ENCODE data around the gene KCNH8.
A peak's percentile ranks its signal among the peaks of the same experiment; 100 is the strongest.

Gene KCNH8

DNA sequence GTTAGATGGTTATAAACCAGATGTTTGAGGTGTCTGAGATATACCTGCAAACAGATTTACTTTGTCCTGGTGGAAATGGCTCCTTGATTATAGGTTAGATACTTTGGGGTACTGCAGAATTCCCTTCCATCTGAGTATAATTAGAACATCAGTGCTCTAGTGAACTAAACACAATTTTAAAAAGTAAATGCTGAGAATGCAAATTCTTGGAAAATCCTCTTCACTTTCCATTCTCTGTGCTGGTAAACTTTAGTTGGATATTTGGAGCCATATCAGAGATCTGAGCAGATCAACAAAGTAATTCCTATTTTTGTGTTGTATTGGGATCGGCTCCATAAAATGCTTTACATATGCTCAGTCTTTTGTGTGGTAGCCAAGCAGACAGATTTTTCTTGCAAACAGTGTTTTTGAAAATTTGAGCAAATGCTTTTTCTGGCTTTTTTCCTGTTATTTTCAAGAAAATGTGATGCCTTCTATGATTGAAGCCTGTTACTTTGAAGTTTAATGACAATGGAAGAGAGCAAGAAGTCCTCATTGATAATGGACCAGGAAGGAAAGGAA is 37.9 kb upstream of the KCNH8 start:
- TF ChIP-seq, protein P1, sequence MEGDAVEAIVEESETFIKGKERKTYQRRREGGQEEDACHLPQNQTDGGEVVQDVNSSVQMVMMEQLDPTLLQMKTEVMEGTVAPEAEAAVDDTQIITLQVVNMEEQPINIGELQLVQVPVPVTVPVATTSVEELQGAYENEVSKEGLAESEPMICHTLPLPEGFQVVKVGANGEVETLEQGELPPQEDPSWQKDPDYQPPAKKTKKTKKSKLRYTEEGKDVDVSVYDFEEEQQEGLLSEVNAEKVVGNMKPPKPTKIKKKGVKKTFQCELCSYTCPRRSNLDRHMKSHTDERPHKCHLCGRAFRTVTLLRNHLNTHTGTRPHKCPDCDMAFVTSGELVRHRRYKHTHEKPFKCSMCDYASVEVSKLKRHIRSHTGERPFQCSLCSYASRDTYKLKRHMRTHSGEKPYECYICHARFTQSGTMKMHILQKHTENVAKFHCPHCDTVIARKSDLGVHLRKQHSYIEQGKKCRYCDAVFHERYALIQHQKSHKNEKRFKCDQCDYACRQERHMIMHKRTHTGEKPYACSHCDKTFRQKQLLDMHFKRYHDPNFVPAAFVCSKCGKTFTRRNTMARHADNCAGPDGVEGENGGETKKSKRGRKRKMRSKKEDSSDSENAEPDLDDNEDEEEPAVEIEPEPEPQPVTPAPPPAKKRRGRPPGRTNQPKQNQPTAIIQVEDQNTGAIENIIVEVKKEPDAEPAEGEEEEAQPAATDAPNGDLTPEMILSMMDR (IDR thresholded peaks at IDR 0.05; ENCODE audit: control insufficient read depth, extremely low read depth, insufficient read depth), result no peak
- H3K4me3 ChIP-seq (ENCODE audit: low read depth, low read length), result no peak overlapping the region
- DNase-seq (ENCODE audit: low read depth), result no peak

DNA sequence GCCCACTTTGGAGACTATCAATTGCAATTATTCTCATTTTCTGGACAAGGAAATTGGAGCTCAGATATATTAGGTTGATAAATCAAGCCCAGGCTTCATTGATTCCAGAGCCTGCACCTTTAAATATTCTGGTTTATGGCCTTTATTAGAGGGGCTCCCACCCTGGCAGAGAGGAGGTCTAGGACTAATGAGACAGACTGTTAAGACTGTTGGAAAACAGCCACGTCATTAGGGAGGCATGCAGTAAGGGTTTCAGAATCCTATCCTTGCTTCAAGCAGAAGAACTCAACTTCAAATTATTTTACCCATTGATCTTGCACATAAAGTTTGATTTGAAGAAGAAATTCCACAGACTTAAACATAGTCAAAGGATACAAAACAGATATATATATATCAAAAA is 33.8 kb upstream of the KCNH8 start:
- no peak overlapping the region for H3K4me3 ChIP-seq (ENCODE audit: low read depth, low read length)
- TF ChIP-seq, protein P1 (IDR thresholded peaks at IDR 0.05; ENCODE audit: control insufficient read depth, extremely low read depth, insufficient read depth), result no peak
- no peak for DNase-seq (ENCODE audit: low read depth)

DNA sequence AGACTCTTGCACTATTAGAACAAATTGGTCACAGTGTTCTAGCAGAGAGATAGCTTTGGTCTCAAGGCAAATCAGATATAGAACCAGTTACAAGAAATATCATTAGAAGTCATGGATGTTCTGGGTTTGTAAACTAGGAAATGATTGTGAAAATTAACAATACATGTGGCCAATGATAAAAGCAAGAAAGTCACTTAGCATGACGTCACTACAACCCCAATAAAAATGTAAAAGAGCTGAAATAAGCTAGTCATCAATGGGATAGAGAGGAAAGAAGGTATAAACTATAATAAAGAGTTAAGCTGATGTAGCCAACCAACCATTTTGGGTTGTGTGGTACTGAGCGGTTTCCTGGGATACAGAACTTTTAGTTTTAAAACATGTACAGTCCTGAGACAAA is 32.1 kb upstream of the KCNH8 start:
- TF ChIP-seq, protein P1 (IDR thresholded peaks at IDR 0.05; ENCODE audit: control insufficient read depth, extremely low read depth, insufficient read depth), result no peak
- no peak for DNase-seq (ENCODE audit: low read depth)

DNA sequence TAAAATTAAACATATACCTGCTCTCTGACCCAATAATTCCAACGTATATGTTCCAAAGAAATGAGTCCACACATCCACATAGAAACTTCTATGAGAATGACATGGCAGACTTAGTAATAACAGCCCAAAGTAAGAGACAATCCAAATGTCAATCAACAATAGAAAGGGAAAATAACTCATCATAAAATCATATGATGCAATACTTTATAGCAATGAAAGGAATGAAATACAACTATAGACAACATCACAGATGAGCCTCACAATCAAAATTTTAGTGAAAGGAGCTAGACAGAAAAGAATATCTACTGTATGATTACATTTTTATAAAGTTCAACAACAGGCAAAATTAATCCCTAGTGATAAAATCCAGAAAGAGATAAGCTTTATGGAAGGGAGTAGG is 23.6 kb upstream of the KCNH8 start:
- DNase-seq (ENCODE audit: low read depth), result no peak
- TF ChIP-seq, protein P1 (IDR thresholded peaks at IDR 0.05; ENCODE audit: control insufficient read depth, extremely low read depth, insufficient read depth), result no peak
- no peak overlapping the region for H3K4me3 ChIP-seq (ENCODE audit: low read depth, low read length)

More for the DNA sequence above, 32.1 kb upstream of the KCNH8 start:
- no peak overlapping the region for H3K4me3 ChIP-seq (ENCODE audit: low read depth, low read length)

DNA sequence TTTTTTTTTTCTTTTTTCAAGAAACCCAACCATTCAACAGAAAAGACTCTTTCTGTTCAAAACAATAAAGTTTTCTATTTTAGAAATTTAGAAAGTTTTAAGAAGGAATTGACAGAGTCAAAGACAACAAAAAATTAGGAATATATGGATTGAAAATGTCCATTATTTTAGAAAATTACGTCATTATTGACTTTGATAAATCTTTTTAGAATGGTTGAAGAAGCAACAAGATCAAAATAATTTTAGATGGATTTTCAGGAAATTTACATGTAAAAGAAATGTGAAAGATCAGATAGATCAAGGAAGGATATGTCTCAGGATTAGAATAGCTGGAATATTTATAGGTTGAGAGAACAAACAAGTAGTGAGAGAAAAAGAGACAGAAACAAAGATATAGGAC is 8.4 kb upstream of the KCNH8 start:
- no peak for DNase-seq (ENCODE audit: low read depth)
- no peak overlapping the region for H3K4me3 ChIP-seq (ENCODE audit: low read depth, low read length)
- TF ChIP-seq, protein P1 (IDR thresholded peaks at IDR 0.05; ENCODE audit: control insufficient read depth, extremely low read depth, insufficient read depth), result no peak

DNA sequence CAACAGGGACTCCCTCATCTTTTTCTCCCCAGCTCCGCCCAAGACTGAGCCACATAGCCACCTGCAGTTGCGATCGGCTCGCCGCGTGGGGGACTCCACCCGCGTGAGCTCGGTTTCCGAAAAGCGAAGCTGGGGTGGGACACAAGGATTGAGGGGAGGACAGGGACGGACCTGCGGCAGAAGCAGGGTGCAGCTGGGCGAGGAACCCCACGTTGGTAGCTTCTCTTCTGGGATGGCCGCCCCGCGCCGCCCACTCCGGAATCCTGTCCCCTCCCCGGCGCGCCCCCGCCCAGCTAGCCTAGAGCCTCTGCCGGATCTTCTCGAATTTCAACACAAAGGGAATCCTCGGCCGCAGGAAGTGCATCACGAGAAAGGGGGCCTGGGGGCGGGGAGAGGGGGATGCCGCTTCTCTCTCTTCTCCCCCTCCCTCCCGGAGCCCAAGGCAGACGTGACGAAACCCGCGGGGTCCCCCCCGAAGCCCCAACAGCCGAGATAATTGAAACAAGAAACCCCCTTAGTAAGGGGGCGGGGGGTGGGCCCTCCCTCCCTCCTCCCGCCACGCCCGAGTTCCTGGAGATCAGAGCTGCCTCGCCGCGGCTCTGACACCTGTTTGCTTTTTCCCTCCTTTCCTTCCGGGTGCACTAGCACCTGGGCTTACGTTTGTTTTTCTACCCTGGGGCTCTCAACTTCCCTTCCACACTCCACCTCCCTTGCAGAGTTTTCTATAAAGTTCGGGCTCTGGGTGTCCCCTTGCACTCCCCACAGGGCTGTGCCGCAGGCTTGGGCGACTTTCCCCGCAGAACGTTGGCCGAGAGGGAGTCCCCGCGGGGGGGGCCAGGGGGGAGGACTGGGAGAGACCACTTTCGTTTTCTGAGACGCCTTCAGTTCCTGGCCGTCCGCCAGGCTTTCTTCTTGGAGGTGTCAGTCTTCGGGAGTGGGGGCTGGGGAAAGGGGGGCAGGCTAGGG is 1.3 kb upstream of the KCNH8 start:
- peak overlapping the region; percentile 47 for H3K4me3 ChIP-seq (ENCODE audit: low read depth, low read length)
- no peak for DNase-seq (ENCODE audit: low read depth)
- TF ChIP-seq, protein P1 (IDR thresholded peaks at IDR 0.05; ENCODE audit: control insufficient read depth, extremely low read depth, insufficient read depth), result peak; percentile 47

Data from LNCaP clone FGC (cell line).